A204.1 (cell line): ENCODE data around the gene CD40.
"Not testable (repeated sequence)": the region's sequence is repeated elsewhere in the genome, so short reads cannot be mapped to it uniquely, and the experiment has no call there.

Source experiments
- FAIRE-seq: peaks from 2 replicates; lab custom pipeline; 2012; peaks lifted over from hg19 to GRCh38; lab: Jason Lieb, UNC

CD40 gene

DNA sequence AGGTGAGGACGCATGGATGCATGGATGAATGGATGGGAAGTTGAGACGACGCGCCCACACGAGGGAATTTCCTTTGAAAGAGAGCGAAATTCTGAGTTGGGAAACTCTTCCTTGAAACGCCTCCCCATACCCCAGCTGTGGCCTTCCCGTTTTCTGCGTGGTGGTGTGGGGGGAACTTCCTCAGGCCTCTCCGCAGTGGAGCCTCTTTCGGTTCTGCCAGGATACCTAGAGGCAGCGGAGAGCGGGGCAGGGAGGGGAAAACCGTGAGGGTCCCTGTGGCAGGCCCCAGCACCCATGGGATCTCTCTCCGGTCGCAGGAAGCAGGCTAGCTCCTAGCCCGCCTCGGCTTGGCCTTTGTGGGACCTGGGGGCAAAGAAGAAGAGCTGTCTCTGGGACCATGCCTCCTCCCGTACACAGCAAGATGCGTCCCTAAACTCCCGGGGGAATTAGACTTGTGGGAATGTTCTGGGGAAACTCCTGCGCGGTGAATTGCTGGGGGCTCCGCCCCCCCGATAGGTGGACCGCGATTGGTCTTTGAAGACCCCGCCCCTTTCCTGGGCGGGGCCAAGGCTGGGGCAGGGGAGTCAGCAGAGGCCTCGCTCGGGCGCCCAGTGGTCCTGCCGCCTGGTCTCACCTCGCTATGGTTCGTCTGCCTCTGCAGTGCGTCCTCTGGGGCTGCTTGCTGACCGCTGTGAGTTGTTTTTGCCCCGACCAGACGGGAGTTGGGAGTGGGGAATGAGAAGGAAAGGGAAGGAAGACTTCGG lies at the start of gene CD40:
CD40 (plus strand) TSS at position 611 of the 764 bp plus-strand sequence; CDS start at position 641, 30 bp downstream.
- no peak for FAIRE-seq

GRCh38 chr20:46070215-46070900 lies 47.8 kb upstream of the CD40 start:
- no peak for FAIRE-seq

- no peak for FAIRE-seq
These were observed 46.5 kb upstream of the CD40 start for GRCh38 chr20:46071573-46071972.

GRCh38 chr20:46073024-46073423 lies 45.1 kb upstream of the CD40 start:
- FAIRE-seq = no peak

GRCh38 chr20:46073443-46073842 lies 44.7 kb upstream of the CD40 start:
- no peak for FAIRE-seq

- FAIRE-seq = no peak
These were observed 44.1 kb upstream of the CD40 start for GRCh38 chr20:46074006-46074405.

- FAIRE-seq = no peak
These were observed 41.3 kb upstream of the CD40 start for GRCh38 chr20:46076806-46077205.

DNA sequence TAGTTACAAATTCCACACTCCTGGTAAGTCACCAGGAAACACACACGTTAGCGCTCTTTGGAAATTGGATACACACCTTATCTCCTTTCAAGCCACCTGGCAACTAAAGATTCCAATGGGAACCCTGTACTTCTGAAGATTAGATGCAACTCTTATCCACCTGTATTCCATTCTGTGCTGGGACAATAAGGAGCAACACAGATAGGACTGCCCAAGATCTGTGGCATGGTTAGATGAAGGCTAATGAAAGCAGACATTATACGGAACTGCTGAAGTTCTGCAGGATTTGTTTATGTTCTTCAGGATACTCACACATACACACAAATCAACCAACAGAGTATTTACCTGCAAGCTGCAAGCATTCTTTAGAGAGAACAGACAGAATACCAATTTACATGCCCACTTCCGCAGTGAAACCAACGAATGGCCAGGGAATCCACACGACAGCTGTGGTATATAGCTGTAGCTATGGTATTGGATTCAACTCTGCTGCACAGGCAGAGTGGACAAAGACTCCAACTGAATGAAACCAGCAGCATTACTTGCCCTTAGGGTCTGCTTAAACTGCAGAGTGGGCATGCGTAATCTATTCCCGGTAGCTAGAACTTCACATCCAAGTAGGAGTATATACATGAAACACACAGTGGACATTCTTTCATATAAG lies 40.3 kb upstream of the CD40 start:
- no peak for FAIRE-seq

DNA sequence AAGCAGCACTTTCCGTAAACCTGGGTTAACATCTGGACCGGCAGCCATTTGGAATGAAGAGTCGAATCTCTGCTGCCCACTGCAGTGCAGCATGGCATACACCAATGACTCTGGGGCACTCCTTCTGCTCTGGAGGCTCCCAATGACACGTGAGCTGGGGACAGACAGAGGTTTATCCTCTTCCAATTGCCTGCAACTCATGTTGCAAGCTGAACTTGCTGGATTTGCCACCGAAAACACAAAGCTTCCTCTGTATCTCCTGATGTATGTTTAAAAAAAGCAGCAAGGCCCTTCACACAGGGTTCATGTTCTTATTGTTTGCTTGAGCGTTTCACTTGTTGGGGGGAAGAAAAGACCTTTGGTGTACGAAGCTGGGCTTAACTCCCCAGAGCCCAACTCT lies 39.2 kb upstream of the CD40 start:
- no peak for FAIRE-seq

- FAIRE-seq = no peak
These were observed 37.0 kb upstream of the CD40 start for GRCh38 chr20:46081074-46081473.

GRCh38 chr20:46083101-46083500 lies 35.0 kb upstream of the CD40 start:
- FAIRE-seq = no peak

DNA sequence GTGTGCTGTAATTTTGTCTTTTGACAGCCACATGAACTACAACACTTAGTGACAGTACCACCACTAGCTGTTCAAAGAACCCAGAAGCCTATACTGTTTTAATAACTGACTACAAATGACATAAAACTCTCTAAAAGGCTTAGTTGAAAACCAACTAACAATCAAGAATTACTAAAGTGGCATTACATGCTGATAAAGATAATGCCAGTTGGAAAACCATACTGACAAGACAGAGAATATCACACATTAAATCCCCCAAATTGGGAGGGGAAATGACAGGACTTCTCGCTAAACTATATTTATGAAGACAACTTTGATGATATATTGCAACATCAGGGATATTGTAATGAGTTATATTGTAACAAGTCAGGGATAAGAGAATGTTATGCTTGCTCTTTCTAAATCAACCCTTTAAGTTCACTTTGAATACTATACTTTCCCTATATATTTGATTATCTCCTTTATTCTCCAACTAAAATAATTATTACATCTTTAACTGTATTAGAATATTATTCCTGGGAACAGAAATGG lies 34.5 kb upstream of the CD40 start:
- no peak for FAIRE-seq

DNA sequence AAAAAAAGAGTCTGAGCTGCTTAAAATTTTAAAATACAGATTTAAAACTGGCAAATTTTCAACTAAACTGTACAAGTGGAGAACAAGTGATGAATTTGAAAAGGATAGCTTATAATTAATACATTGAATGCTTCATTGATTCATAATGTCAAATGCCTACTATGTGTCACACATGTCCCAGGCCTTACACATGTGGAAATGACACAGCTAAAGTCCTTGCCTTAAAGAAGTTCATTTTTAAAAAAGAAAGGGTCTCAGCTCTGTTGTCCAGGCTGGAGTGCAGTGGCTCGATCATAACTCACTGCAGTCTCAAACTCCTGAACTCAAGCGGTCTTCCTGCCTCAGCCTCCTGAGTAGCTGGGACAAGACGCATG lies 33.3 kb upstream of the CD40 start:
- FAIRE-seq = no peak

DNA sequence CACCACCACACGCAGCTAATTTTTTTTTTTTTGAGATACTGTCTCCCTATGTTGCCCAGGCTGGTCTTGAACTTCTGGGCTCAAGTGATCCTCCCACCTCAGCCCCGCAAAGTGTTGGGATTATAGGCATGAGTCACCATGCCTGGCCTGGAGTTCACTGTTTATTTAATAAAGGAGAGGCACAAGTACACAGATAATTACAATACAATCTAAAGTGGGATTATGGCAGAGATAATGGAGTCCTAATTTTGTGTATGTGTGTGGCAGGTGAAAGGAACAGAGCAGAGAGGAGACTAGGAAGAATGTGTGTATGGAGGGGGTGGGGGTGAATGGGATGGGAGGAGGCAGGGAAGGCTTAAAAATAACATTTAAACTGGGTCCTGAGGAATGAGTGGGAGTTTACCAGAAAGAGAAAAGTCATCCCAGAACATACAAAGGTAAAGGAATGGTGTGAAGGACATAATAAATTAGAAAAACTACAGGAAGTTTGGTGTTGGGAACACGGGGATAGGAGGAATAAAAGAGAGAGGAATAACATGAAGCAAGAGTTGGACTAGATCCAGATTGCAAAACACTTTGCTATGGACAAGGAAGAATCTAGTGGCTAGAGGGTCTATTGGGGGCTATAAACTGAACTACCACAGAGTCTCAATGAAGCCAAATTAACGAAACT lies 32.8 kb upstream of the CD40 start:
- FAIRE-seq = no peak

GRCh38 chr20:46087161-46087560 lies 31.0 kb upstream of the CD40 start:
- FAIRE-seq = peak; percentile 9

- no peak for FAIRE-seq
These were observed 29.5 kb upstream of the CD40 start for GRCh38 chr20:46088409-46089166.

GRCh38 chr20:46089167-46089416 lies 29.0 kb upstream of the CD40 start:
- FAIRE-seq = no peak

GRCh38 chr20:46089417-46090388 lies 28.4 kb upstream of the CD40 start, which contains the start of gene NCOA5:
TSS of gene NCOA5 (minus strand) at chr20:46089962. CDS start at chr20:46079424, 10,538 bp downstream.
- no peak for FAIRE-seq

DNA sequence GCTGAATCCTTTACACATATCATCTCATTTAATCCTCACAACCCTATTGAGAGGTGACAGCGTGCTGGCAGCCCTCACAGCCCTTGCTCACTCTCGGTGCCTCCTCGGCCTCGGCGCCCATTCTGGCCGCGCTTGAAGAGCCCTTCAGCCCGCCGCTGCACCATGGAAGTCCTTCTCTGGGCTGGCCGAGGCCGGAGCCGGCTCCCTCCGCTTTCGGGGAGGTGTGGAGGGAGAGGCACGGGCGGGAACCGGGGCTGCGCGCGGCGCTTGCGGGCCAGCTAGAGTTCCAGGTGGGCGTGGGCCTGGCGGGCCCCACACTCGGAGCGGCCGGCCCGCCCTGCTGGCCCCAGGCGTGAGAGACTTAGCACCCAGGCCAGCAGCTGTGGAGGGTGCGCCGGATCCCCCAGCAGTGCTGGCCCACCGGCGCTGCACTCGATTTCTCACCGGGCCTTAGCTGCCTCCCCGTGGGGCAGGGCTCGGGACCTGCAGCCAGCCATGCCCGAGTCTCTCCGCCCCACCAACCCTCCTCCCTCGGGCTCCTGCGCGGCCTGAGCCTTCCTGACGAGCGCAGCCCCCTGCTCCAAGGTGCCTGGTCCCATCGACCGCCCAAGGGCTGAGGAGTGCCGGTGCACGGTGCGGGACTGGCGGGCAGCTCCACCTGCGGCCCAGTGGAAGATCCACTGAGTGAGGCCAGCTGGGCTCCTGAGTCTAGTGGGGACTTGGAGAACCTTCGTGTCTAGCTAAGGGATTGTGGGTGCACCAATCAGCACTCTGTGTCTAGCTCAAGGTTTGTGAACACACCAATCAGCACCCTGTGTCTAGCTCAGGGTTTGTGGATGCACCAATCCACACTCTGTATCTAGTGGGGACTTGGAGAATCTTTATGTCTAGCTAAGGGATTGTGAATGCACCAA lies 26.2 kb upstream of the CD40 start:
- FAIRE-seq = not testable (repeated sequence)

DNA sequence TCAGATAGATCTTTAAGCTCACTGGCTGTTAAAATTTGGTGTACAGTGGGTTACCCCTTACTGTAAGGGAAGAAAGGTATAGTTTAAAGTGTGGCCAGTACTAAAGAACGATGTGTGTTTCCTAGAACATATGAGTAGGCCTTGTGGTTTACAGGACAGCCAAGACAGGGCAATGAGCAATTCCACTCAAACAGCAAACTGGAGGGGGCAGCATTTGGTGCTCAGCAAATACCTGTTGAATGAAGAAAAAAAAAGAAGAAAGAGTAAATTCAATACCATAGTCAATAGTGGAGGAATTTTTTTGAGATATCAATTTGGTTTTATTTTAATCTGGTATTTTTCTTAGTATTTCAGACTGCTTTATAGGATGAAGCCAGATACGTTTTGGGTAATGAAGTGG lies 24.6 kb upstream of the CD40 start:
- no peak for FAIRE-seq
